ENCODE results near the gene DTNB.
"Not testable (repeated sequence)": the region's sequence is repeated elsewhere in the genome, so short reads cannot be mapped to it uniquely, and the experiment has no call there.

DNA sequence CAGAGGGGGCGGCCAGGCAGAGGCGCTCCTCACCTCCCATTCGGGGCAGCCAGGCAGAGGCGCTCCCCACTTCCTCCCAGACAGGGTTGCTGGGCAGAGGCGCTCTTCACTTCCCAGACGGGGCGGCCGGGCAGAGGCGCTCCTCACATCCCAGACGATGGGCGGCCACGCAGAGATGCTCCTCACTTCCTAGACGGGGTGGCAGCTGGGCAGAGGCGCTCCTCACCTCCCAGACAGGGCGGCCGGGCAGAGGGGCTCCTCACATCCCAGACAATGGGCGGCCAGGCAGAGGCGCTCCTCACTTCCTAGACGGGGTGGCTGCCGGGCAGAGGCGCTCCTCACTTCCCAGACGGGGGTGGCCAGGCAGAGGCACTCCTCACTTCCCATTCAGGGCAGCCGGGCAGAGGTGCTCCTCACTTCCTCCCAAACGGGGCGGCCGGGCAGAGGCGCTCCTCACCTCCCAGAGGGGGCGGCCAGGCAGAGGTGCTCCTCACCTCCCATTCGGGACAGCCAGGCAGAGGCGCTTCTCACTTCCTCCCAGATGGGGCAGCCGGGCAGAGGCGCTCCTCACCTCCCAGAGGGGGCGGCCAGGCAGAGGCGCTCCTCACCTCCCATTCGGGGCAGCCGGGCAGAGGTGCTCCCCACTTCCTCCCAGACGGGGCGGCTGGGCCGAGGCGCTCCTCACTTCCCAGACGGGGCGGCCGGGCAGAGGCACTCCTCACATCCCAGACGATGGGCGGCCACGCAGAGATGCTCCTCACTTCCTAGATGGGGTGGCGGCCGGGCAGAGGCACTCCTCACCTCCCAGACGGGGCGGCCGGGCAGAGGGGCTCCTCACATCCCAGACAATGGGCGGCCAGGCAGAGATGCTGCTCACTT is 137.7 kb downstream of the DTNB start:
- TF ChIP-seq, protein P1, sequence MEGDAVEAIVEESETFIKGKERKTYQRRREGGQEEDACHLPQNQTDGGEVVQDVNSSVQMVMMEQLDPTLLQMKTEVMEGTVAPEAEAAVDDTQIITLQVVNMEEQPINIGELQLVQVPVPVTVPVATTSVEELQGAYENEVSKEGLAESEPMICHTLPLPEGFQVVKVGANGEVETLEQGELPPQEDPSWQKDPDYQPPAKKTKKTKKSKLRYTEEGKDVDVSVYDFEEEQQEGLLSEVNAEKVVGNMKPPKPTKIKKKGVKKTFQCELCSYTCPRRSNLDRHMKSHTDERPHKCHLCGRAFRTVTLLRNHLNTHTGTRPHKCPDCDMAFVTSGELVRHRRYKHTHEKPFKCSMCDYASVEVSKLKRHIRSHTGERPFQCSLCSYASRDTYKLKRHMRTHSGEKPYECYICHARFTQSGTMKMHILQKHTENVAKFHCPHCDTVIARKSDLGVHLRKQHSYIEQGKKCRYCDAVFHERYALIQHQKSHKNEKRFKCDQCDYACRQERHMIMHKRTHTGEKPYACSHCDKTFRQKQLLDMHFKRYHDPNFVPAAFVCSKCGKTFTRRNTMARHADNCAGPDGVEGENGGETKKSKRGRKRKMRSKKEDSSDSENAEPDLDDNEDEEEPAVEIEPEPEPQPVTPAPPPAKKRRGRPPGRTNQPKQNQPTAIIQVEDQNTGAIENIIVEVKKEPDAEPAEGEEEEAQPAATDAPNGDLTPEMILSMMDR (IDR thresholded peaks at IDR 0.05) = not testable (repeated sequence)
- TF ChIP-seq POLR2A (IDR thresholded peaks at IDR 0.05) = not testable (repeated sequence)
